ENCODE measurements around the gene SH3BP2.
A peak's percentile ranks its signal among the peaks of the same experiment; 100 is the strongest.

SH3BP2 gene

GRCh38 chr4:2785613-2786012, 7.3 kb upstream of the SH3BP2 start:
- Histone ChIP-seq H3K9me2 (replicated peaks; ENCODE audit: low read depth, low read length) (no peaks in the 10 kb centered on the region), H3K9me3 (ENCODE audit: insufficient read depth, low read depth, low read length) (no peaks in the 10 kb centered on the region; the same call in 1 of the 2 replicates), H3K4me1 (ENCODE audit: insufficient read depth, low read length, poor library complexity, severe bottlenecking) (peaks cover 15% of the 10 kb centered on the region), H3K36me3 (ENCODE audit: insufficient read depth, low read length) (no peaks in the 10 kb centered on the region), H3K27me3 (ENCODE audit: insufficient read depth, low read length, poor library complexity, severe bottlenecking) (no peaks in the 10 kb centered on the region), H3K4me2 (ENCODE audit: low read depth, low read length, poor library complexity, severe bottlenecking) (peak overlapping the region; percentile 14), H3K79me2 (ENCODE audit: insufficient read depth, low read length) (no peaks in the 10 kb centered on the region), H3K4me3 (ENCODE audit: low read length, poor library complexity, severe bottlenecking) (no peak overlapping the region), H4K20me1 (ENCODE audit: insufficient read depth, low read length, poor library complexity, severe bottlenecking) (no peaks in the 10 kb centered on the region), H2AFZ (ENCODE audit: low read length) (peak overlapping the region; percentile 66), H3F3A (ENCODE audit: low read depth) (no peaks in the 10 kb centered on the region), H3K9ac (ENCODE audit: low read depth, low read length, poor library complexity, severe bottlenecking) (peak overlapping the region; percentile 40)
- no peak for TF ChIP-seq CTCF (conservative IDR thresholded peaks at IDR 0.05; ENCODE audit: low read length)
- TF ChIP-seq EZH2phosphoT487 (IDR thresholded peaks at IDR 0.05; ENCODE audit: borderline replicate concordance), result no peak

GRCh38 chr4:2786152-2786671, 6.7 kb upstream of the SH3BP2 start:
- Histone ChIP-seq H3K4me1 (ENCODE audit: insufficient read depth, low read length, poor library complexity, severe bottlenecking) (peaks cover 15% of the 10 kb centered on the region), H2AFZ (ENCODE audit: low read length) (no peak overlapping the region), H4K20me1 (ENCODE audit: insufficient read depth, low read length, poor library complexity, severe bottlenecking) (no peaks in the 10 kb centered on the region), H3K9ac (ENCODE audit: low read depth, low read length, poor library complexity, severe bottlenecking) (no peak overlapping the region), H3K36me3 (ENCODE audit: insufficient read depth, low read length) (no peaks in the 10 kb centered on the region), H3K4me2 (ENCODE audit: low read depth, low read length, poor library complexity, severe bottlenecking) (peak overlapping the region; percentile 14), H3K27me3 (ENCODE audit: insufficient read depth, low read length, poor library complexity, severe bottlenecking) (no peaks in the 10 kb centered on the region), H3F3A (ENCODE audit: low read depth) (no peaks in the 10 kb centered on the region), H3K9me2 (replicated peaks; ENCODE audit: low read depth, low read length) (no peaks in the 10 kb centered on the region), H3K79me2 (ENCODE audit: insufficient read depth, low read length) (no peaks in the 10 kb centered on the region), H3K9me3 (ENCODE audit: insufficient read depth, low read depth, low read length) (no peaks in the 10 kb centered on the region; the same call in 1 of the 2 replicates), H3K4me3 (ENCODE audit: low read length, poor library complexity, severe bottlenecking) (no peak overlapping the region)
- TF ChIP-seq CTCF (conservative IDR thresholded peaks at IDR 0.05; ENCODE audit: low read length) (no peak), EZH2phosphoT487 (IDR thresholded peaks at IDR 0.05; ENCODE audit: borderline replicate concordance) (no peak)

- Histone ChIP-seq H3K27me3 (ENCODE audit: insufficient read depth, low read length, poor library complexity, severe bottlenecking) (no peaks in the 10 kb centered on the region), H3K9ac (ENCODE audit: low read depth, low read length, poor library complexity, severe bottlenecking) (no peak overlapping the region), H3K4me1 (ENCODE audit: insufficient read depth, low read length, poor library complexity, severe bottlenecking) (peaks cover 19% of the 10 kb centered on the region), H3K79me2 (ENCODE audit: insufficient read depth, low read length) (no peaks in the 10 kb centered on the region), H3F3A (ENCODE audit: low read depth) (no peaks in the 10 kb centered on the region), H3K36me3 (ENCODE audit: insufficient read depth, low read length) (no peaks in the 10 kb centered on the region), H3K9me3 (ENCODE audit: insufficient read depth, low read depth, low read length) (no peaks in the 10 kb centered on the region; the same call in 1 of the 2 replicates), H3K9me2 (replicated peaks; ENCODE audit: low read depth, low read length) (no peaks in the 10 kb centered on the region), H2AFZ (ENCODE audit: low read length) (no peak overlapping the region), H3K4me2 (ENCODE audit: low read depth, low read length, poor library complexity, severe bottlenecking) (no peak overlapping the region), H3K4me3 (ENCODE audit: low read length, poor library complexity, severe bottlenecking) (no peak overlapping the region), H4K20me1 (ENCODE audit: insufficient read depth, low read length, poor library complexity, severe bottlenecking) (no peaks in the 10 kb centered on the region)
- TF ChIP-seq CTCF (conservative IDR thresholded peaks at IDR 0.05; ENCODE audit: low read length) (no peak), EZH2phosphoT487 (IDR thresholded peaks at IDR 0.05; ENCODE audit: borderline replicate concordance) (no peak)
Observed at GRCh38 chr4:2786794-2787229, 6.1 kb upstream of the SH3BP2 start.
